HFF-Myc (cell line): Measurements from ENCODE around the gene KCNC4.

ENCODE experiments used
- DNase-seq: peaks from one replicate; pipeline ENCODE4 v3.0.0-alpha.2; 2011; ENCODE audit warnings: low read depth; ENCODE audit errors: extremely low read depth
- H3K4me3 ChIP-seq: replicated peaks from 2 replicates; pipeline ENCODE4 v1.5.1; 2011; ENCODE audit warnings: low read depth, mild to moderate bottlenecking, control low read depth, low read length
- TF ChIP-seq, protein P1 (sequence below): IDR thresholded peaks from 2 replicates; pipeline ENCODE4 v1.5.1; 2012; ENCODE audit warnings: mild to moderate bottlenecking, low read depth, low read length, control low read depth; ENCODE audit errors: missing control alignments

Gene KCNC4

DNA sequence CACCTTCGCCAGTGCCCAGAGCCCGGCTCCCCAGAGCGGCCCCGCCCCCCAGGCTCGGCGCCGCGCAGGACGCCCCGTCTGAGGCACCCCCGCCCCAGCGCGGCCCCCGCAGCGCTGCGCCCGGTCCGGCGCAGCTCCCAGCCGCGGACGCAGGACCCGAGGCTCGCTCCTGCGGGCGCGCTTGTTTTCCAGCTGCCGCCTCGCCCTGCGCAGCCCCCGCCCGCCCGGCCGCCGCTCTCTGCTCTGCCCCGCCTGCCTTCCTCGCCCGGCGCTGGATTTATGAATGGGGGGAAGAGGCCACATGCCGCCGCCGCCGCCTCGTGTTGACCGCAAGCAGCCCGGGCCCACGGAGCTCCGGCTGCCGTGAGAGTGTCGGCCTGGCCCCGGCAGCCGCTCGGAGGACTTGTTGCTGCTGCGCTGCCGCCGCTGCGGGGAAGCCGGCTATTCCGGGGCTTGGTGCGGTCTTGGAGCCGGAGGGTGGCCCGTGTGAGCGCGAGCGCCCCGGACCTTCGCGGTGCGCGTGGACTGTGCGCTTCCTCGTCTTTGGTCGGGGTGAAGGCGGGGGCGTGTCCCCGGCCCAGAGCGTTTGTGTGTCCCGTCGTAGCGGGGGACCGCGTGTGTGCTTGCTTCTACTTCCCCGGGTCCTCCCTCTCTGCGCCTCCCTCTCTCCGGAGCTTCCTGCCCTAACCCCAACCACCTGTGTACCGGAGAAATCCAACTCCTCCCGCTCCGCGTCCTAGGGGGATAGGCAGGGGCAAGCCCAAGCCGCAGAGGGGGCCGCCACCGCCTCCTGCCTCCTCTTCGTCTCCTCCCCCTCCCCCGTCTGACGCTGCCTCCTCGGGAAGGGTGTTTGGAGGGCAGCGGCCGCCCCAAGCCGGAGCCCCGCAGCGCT, 736 bp downstream of the KCNC4 start:
- peak overlapping the region; percentile 43 for H3K4me3 ChIP-seq
- TF ChIP-seq, protein P1, sequence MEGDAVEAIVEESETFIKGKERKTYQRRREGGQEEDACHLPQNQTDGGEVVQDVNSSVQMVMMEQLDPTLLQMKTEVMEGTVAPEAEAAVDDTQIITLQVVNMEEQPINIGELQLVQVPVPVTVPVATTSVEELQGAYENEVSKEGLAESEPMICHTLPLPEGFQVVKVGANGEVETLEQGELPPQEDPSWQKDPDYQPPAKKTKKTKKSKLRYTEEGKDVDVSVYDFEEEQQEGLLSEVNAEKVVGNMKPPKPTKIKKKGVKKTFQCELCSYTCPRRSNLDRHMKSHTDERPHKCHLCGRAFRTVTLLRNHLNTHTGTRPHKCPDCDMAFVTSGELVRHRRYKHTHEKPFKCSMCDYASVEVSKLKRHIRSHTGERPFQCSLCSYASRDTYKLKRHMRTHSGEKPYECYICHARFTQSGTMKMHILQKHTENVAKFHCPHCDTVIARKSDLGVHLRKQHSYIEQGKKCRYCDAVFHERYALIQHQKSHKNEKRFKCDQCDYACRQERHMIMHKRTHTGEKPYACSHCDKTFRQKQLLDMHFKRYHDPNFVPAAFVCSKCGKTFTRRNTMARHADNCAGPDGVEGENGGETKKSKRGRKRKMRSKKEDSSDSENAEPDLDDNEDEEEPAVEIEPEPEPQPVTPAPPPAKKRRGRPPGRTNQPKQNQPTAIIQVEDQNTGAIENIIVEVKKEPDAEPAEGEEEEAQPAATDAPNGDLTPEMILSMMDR: no peak
- no peak for DNase-seq

DNA sequence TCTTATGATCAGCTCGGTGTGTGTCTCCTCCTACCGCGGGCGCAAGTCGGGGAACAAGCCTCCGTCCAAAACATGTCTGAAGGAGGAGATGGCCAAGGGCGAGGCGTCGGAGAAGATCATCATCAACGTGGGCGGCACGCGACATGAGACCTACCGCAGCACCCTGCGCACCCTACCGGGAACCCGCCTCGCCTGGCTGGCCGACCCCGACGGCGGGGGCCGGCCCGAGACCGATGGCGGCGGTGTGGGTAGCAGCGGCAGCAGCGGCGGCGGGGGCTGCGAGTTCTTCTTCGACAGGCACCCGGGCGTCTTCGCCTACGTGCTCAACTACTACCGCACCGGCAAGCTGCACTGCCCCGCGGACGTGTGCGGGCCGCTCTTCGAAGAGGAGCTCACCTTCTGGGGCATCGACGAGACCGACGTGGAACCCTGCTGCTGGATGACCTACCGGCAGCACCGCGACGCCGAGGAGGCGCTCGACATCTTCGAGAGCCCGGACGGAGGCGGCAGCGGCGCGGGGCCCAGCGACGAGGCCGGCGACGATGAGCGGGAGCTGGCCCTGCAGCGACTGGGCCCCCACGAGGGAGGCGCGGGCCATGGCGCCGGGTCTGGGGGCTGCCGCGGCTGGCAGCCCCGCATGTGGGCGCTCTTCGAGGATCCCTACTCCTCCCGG, 1.5 kb downstream of the KCNC4 start:
- TF ChIP-seq, protein P1: no peak
- peak overlapping the region; percentile 43 for H3K4me3 ChIP-seq
- DNase-seq: no peak

DNA sequence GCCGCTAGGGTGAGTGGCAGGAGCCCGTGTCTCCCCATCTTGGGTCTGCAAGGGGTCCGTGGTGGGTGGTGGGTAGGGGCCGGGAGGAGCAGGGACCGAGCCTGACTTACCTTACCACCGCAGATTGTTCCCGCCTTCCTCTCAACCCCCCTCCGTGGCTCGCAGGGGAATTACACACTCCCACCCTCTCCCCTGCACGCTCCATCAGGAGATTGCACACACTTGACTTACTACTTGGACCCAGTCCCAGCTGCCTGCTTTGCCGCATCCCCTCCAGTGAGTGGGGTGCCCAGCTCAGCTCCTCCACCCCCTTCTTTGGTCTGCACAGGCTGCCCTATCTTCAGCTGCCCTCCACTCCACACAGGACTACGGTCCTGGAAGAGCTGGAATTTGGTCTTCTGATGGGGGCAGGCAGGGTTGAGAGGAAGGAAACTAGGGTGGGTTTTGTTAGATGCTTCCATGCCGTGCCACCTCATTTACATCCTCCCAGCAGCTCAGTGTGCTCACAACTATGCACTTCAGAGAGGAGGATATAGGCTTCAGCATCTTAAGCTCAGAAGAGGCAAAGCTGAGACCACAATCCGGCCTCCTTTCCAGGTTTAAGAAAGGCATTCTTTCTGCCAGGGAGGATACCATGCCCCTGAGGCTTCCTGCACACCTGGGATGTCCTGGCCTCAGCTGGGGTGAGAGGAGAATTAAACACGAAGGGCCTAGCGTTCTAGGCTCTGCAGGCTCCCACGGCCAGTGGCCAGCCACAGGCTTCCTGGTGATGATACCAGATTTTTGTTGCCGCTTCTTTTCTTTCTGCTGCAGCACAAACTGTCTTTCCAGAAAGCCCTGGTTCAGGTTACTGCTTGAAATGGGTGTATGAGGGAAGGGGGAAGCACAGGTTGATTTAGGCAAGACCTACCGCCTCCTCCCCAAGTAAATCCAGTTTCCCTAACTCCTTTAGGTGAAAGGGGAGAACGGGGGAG, 2.3 kb downstream of the KCNC4 start:
- TF ChIP-seq, protein P1: no peak
- no peak overlapping the region for H3K4me3 ChIP-seq
- DNase-seq: no peak

DNA sequence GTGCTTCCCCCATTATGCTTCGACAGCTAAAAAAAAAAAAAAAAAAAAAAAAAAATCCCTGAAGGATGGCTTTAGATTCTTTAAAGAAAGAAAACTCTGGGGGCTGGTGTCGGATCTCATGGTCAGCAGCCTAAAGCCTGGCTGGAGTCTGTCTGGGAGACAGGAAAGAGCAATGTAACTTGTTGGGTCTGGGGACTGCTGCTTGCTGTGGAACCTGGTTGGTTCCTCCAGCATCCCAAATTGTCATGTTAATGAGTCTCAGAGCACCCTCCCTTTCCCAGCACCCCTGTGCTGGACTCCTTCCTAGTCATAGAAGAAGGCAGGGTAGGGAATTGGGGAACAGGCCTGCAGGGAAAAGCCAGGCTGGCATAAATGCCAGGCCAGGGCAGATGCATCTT, 3.0 kb downstream of the KCNC4 start:
- H3K4me3 ChIP-seq: no peak overlapping the region
- TF ChIP-seq, protein P1: no peak
- DNase-seq: no peak

DNA sequence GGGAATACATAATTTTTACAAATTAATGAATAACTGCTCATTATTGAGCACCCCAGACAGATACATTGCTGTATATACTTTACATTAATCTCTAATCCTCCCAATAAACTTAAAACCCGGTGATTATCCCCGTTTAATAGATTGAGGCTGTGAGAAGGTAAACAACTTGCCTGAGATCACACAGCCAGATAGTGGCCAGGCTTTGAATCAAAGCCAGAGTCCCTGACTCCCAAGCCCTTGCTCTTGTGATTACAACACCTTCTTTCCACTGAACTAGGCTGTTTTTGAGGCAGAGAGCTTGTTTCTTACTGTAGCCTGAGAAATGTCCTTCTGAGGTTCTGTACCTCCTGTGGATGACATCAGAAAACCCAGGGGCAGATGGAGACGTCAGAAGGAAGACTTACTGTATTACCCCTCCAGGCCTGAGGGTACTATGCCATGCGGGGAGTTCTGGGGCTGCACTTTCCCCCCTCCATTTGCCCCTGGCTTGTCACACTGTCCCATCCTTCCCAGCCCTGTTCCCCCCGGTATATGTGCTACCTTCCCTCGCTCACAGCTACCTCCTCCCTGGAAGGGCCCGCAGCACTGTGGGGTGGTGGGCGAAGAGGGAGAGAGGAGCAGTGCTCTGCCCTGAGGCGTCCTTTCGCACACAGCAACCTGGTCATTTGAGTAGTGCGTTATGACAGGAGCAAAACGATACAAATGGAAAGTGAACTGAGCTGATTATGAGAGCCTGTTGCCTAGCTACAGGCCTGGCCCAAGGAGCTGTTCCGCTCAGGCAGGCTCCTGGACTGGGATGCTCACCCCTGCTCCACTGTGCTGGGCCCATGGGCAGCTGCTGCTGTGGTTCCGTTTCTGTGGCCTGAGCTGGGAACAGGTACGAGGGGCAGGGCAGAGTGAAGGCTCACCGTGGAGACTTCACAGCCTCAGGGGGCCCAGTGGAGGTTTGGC, 4.6 kb downstream of the KCNC4 start:
- no peak overlapping the region for H3K4me3 ChIP-seq
- TF ChIP-seq, protein P1: no peak
- DNase-seq: no peak
